SK-N-MC (cell line): Measurements from ENCODE around the gene PRM1.

Experiments used
- DNase-seq: peaks from one replicate; pipeline ENCODE4 v3.0.0-alpha.2; 2011; ENCODE audit warnings: low read depth, low spot score
- H3K27ac ChIP-seq: fragments of 200-600 bp; sonication (generic); 2 replicates; pipeline ENCODE4 v1.5.1; 2016; ENCODE audit warnings: mixed run types
- H3K36me3 ChIP-seq: fragments of 200-600 bp; sonication (generic); 2 replicates; pipeline ENCODE4 v1.6.1; 2017; ENCODE audit warnings: antibody characterized with exemption, low read length, mixed read lengths; ENCODE audit not compliant: insufficient read depth
- H3K4me3 ChIP-seq: fragments of 200-600 bp; sonication (generic); 2 replicates; pipeline ENCODE4 v1.5.1; 2016
- H3K9ac ChIP-seq: fragments of 200-600 bp; sonication (generic); 2 replicates; pipeline ENCODE4 v1.8.0; 2017; ENCODE audit warnings: mixed run types, mixed read lengths; ENCODE audit not compliant: insufficient read length
- H3K9me3 ChIP-seq: fragments of 200-600 bp; sonication (generic); 2 replicates; pipeline ENCODE4 v1.6.1; 2017; ENCODE audit warnings: low read depth, mild to moderate bottlenecking, antibody characterized with exemption, low read length, moderate library complexity, mixed read lengths
- EZH2 ChIP-seq: fragments of 200-600 bp; sonication (generic); IDR thresholded peaks from one replicate; pipeline ENCODE4 v1.6.1; 2017; ENCODE audit warnings: antibody characterized with exemption
- FOXP2 ChIP-seq: optimal IDR thresholded peaks from 2 replicates; pipeline ENCODE3; 2011; ENCODE audit warnings: mild to moderate bottlenecking, moderate library complexity; ENCODE audit not compliant: insufficient read depth; ENCODE audit errors: extremely low read length, control extremely low read depth
- POLR2AphosphoS5 ChIP-seq: IDR thresholded peaks from 2 replicates; pipeline ENCODE4 v1.6.1; 2012; ENCODE audit warnings: mild to moderate bottlenecking, low read depth, low read length, borderline replicate concordance

The PRM1 gene

DNA sequence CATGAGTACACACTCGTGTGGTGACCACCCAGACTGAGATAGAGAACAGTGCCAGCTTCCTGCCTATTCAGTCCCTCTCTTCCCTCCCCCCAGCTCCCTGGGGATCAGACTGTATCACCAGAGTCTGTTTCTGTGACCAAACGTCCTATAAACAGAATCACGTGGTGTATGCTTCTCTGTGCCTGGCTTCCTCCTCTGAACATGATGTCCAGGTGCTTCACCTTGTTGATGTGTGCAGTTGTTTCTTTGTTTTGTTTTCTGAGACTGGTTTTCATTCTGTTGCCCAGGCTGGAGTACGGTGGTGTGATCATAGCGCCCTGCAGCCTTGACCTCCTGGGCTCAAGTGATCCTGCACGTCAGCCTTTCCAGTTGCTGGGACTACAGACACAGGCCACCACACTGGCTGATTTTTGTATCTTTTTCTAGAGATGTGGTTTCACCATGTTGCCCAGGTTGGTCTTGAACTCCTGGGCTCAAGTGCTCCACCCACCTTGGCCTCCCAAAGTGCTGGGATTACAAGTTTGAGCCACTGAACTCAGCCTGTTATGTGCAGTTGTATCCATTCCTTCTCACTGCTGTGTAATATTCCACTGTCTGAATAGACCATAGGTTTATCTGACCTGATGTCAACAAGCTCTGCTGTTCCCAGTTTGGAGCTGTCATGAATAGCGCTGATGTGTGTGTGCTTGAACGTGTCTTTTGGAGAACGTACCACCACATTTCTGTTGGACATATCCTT lies 28.9 kb upstream of the PRM1 start:
- DNase-seq = no peak
- TF ChIP-seq FOXP2 = no peak
- no peak for TF ChIP-seq EZH2
- TF ChIP-seq POLR2AphosphoS5 = no peak
- no peaks in the 10 kb centered on the region for H3K36me3 ChIP-seq
- no peak overlapping the region for H3K4me3 ChIP-seq
- H3K9me3 ChIP-seq = no peaks in the 10 kb centered on the region
- H3K9ac ChIP-seq = no peak overlapping the region
- H3K27ac ChIP-seq = no peak overlapping the region

- no peak for TF ChIP-seq FOXP2
- TF ChIP-seq POLR2AphosphoS5 = no peak
- no peak for TF ChIP-seq EZH2
- no peaks in the 10 kb centered on the region for H3K9me3 ChIP-seq
These were observed 27.6 kb upstream of the PRM1 start for GRCh38 chr16:11308493-11309283.

DNA sequence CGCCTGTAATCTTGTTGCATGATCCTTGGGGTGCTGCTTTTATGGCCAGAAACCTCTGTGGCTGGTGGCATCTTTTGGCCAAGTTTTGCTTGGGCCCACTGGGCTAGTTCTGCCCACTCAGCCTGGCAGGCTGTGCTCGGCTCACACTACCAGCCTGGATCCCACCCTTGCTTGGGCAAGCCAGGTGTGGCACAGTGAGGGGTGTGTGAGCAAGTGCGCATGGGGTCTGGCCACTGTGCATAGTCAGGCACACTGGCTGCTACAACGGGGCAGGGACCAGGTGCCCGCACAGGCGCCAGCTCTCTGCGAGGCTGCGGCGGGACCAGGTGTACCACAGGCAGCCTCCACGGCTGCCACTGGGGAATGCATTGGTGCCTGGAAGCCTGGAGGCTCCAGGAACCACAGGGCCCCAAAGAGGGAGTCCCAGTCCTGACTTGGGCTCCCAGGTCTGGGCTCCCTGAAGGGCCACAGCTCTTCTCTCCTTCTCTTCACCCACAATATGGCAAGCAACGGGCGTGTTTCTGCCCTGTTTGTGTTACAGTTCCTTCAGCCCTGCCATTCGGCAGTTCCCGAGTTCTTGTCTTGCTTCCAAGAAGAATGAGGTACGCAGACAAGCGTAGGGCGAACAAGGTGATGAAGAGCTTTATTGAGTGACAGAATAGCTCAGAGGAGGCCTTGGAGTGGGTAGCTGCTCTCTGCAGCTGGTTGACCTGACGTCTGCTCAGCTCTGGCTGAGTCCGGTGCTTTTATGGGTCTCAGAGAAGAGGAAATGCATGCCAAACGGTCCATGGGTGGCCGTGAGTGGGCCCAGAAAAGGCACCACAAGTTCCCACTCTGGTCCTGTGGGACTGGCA lies 26.7 kb upstream of the PRM1 start:
- Histone ChIP-seq H3K9me3 (no peaks in the 10 kb centered on the region), H3K36me3 (no peaks in the 10 kb centered on the region), H3K27ac (no peak overlapping the region), H3K4me3 (no peak overlapping the region), H3K9ac (no peak overlapping the region)
- DNase-seq = no peak
- no peak for TF ChIP-seq FOXP2

More at GRCh38 chr16:11308493-11309283, 27.6 kb upstream of the PRM1 start:
- no peak for DNase-seq
- H3K36me3 ChIP-seq = no peaks in the 10 kb centered on the region
- H3K9ac ChIP-seq = no peak overlapping the region
- no peak overlapping the region for H3K4me3 ChIP-seq
- no peak overlapping the region for H3K27ac ChIP-seq

DNA sequence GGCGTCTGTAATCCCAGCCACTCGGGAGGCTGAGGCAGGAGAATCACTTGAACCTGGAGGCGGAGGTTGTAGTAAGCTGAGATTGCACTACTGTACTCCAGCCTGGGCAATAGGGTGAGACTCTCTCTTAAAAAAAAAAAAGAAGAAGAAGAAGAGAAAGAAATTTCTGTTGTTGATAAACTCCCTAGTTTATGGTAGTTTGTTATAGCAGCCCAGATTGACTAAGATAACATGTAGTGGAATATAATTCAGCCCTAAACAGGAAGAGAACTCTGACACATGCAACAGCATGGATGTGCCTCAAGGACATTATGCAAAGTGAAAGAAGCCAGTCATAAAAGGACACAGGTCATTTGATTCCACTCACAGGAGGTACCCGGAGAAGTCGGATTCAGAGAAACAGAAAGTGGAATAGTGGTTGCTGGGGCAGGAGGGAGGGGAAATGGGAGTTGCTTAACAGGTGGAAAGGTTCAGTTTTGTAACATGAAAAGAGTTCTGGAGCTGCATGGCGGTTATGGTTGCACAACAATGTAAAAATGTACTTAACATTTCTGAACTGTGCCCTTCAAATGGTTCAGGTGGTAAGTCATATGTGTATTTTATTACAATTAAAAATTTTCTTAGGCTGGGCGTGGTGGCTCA lies 26.0 kb upstream of the PRM1 start:
- TF ChIP-seq POLR2AphosphoS5 (no peak), EZH2 (no peak), FOXP2 (no peak)
- Histone ChIP-seq H3K9me3 (no peaks in the 10 kb centered on the region), H3K9ac (no peak overlapping the region), H3K36me3 (no peaks in the 10 kb centered on the region), H3K27ac (no peak overlapping the region), H3K4me3 (no peak overlapping the region)
- DNase-seq = no peak

- no peak overlapping the region for H3K27ac ChIP-seq
- H3K9me3 ChIP-seq = no peaks in the 10 kb centered on the region
- no peak overlapping the region for H3K9ac ChIP-seq
- no peak overlapping the region for H3K4me3 ChIP-seq
- TF ChIP-seq FOXP2 (no peak), POLR2AphosphoS5 (no peak), EZH2 (no peak)
- no peaks in the 10 kb centered on the region for H3K36me3 ChIP-seq
- no peak for DNase-seq
These were observed 25.3 kb upstream of the PRM1 start for GRCh38 chr16:11306381-11306780.

DNA sequence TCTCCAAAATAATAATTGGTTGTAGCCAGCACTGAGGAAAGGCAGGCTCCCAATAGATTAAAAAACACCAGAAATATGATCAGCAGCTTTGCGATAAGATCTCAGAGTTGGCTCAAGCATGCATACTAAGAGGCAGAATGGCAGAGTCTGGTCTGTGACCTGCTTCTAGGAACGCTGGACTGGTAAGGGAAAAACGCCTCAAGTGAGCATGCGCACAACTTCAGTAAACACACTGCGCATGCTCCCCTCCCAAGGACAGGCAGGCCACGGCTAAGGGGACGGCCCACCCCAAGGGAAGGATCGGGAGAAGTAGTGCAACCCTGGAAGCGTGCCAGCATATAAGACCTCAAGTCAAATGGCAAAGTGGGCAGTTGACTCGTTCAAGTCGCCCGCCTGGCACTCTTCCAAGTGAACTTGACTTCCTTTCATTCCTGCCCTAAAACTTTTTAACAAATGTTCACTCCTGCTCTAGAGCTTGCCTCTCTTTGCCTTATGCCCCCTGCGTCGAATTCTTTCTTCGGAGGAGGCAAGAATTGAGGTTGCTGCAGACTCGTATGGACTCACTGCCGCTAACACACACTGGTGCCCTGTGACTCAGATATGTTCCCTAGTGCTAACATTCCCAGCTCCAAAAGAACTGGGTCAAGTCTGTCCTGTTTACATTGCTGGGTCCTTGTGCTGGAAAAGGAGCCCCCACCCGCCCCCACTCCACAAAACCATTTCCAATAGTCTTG lies 22.4 kb upstream of the PRM1 start:
- DNase-seq = no peak
- Histone ChIP-seq H3K9ac (no peak overlapping the region), H3K27ac (no peak overlapping the region), H3K4me3 (no peak overlapping the region), H3K9me3 (no peaks in the 10 kb centered on the region), H3K36me3 (no peaks in the 10 kb centered on the region)
- TF ChIP-seq EZH2 (no peak), POLR2AphosphoS5 (no peak), FOXP2 (no peak)

- H3K36me3 ChIP-seq = no peaks in the 10 kb centered on the region
- no peak overlapping the region for H3K4me3 ChIP-seq
- no peak for DNase-seq
- H3K27ac ChIP-seq = no peak overlapping the region
- no peaks in the 10 kb centered on the region for H3K9me3 ChIP-seq
- no peak for TF ChIP-seq EZH2
- TF ChIP-seq POLR2AphosphoS5 = no peak
- TF ChIP-seq FOXP2 = no peak
- no peak overlapping the region for H3K9ac ChIP-seq
These were observed 21.8 kb upstream of the PRM1 start for GRCh38 chr16:11302977-11303376.
